ENCODE results near the gene MEX3D.

Gene MEX3D

DNA sequence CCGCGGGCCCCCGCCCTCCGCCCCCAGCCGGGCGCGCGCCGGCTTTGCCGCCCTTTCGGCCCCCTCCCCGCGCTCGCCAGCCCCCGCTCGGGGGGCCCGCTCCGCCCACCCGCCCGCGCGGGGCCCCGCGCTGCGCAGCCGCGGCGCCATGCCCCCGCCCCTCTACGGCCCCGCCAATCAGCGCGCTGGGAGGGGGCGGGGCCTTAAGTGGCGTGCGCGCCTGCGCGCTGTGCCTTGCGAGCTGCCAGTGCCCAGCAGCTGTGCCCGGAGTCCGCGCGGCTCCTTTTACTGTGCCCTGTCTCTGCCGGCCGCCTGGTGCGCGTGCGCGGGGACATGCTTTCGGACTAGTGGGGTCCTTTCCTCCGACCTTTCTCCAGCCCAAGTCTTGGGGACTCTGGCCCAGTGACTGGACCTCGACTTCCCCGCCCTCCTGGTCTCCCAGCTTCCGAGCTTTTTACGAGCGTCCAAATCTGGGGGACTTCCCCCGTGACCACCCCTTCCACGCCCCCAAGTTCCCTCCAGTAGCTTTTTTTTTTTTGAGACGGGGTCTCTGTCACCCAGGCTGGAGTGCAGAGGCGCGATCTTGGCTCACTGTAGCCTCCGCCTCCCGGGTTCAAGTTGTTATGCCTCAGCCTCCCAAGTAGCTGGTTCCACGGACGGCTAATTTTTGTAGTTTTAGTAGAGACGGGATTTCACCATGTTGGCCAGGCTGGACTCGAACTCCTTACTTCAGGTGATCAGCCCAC lies 24.8 kb upstream of the MEX3D start, which contains the start of gene MBD3:
TSS of gene MBD3 (minus strand) at position 111 of the 746 bp plus-strand sequence. CDS start 234 bp downstream, outside the sequence.
- peak; percentile 93 for DNase-seq

DNA sequence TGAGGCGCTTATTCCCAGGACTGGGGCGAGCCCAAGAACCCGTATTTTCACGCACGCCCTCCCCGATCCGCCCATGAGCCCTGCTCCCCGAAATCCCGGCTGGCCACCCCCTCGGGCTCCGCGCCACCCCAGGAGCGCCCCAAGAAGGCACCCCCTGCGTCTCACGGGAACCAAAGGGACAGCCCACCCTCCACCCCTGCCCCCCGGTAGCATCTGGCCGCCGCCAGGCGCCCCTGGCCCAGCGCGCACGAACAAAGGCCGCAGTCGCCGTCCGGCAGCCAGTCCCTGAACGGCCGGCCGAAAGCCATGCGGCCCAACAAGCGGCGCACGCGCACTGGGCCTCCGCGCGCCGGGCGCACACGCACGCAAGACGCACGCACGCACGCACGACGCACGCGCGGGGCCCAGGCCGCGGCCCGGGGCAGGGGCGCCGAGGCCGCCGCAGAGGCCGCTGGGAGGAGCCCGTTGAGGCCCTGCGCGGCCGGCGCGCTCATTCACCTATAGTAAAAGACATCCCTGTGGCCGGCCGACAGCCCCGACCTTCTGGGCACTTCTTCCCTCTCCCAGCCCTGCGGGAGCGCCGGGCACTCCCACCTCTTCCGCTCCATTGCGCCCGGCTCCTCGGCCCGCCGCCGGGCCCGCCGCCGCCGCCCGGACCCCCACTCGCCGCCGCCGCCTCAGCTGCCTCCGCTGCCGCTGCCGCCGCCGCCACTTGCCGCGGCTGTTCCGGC lies 24.1 kb upstream of the MEX3D start:
- DNase-seq = peak; percentile 48

DNA sequence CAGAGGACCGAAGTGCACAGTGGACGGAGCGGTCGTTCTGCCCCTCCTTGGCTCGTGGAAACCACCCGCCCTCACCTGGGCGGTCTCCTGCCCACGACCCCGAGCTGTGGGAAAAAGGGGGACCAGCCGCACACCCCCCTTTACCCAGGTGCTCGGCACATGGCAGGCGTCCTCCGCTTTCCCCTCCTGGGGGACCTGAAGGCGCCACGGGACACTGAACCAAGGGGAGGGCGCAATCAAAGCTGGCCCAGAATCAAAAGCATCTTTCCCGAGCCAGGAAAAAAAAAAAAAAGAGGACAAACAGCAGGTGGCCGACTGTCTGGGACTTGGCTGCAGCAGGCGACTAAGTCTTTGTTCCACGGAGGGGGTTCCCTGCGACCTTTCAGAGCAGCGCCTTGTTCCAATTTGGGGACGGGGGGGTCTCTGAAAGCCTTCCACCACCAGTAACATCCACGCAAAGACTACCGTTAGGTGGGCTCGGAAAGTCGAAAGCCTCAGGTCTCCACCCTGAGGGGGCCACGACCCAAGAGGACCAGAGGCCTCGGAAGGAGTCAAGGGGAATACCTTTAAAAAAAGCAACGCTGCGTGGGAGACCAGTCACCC lies 23.4 kb upstream of the MEX3D start:
- DNase-seq = no peak

DNA sequence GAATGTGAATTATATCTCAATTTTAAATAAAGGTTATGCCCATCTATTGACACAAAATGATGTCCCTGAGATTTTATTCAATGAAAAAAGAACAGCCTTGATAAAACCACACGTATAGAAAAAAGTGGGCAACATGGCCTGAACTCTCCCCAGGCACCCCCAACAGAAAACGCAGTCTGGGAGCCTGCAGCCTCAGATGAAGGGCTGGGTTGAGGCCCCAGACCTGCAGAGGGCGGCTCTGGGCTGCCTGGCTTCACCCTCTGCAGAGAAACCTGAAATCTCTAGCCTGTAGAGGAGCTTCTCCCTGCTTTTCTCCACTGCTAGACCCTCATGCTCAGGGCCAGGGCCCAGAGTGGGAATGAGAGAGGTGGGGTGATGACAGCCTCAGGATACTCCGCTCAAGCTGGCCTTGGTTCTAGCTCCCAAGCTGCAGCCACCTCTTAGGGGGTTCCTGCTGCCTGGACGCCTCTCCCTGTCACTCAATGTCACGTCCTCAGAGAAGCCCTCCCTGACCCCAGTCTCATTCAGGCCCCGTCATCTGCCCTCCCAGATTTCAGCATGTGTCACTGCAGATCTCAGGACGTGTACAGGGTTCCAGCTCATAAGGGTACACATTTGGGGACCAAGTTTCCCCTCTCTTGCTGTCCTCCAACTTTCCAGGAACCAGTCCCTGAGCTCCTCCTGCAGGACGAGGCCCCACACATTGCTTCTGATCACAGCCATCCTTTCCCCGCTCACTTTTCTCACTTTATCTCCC lies 22.7 kb upstream of the MEX3D start:
- no peak for DNase-seq

DNA sequence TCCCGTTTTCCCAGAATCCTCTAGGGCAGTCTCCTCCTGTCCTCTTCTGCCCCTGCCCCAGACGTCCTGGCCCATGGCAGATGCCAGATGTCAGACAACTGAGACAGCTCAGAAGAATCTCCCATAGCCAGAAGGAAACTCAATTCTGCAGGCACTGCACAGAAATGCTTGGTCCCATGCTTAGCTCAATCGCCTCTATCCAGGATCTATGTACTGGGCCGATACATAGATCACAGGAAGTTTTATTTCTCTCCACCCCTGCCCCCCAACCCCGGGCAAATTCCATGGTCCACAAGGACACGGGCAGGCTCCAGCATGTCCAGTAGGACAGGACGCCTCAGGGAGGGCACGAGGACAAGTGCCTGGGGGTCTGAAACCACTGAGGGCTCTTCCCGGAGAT lies 19.7 kb upstream of the MEX3D start:
- no peak for DNase-seq

DNA sequence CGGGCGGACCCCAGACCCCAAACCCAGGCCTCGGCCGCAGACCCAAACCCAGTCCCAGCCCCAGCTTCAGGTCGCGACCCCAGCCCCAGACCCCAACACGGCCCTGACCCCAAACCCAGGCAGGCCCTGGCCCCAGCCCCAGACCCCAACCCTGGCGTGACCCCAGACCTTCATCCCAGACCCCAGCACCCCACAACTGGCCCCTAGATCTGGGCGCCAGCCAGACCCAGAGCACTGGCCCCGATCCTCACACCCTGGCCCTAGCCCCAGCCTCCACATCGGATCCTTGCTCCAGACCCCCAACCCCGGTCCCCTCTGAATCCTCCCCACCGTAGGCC lies 17.1 kb upstream of the MEX3D start:
- no peak for DNase-seq

DNA sequence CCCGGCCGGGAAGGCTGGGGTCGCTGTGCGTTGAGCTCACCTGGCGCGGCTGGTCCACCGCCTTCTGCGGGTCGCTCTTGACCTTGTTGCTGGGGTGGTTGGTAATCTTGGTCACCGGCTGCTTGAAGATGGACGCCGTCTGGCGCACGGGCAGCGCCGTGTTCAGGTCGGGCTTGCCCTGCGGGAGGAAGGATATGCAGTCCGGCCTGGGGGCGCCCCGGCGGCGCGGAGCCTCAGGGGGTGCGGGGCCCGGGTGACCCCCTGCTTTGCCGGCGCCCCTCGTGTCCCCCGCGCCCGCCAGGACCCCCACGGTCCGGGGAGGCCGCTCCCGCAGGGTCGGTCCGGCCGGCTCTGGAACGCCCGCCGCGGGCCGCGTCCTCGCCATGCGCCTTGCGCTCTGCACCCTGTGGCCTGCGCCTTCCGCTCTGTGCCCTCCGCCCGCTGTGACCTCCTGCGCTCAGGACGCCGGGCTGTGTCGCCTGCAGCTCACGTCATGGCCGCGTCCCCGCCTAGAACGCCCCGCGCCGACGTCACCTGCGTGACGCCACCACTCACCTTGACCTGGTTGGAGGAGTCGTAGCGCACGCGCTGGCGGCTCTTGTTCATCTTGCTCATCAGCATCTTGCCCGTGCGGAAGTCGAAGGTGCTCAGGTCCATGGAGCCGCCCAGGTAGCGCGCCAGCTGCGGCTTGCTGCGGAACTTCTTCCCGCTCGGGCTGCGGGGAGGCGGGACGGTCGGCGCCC lies 16.5 kb upstream of the MEX3D start:
- DNase-seq = no peak

DNA sequence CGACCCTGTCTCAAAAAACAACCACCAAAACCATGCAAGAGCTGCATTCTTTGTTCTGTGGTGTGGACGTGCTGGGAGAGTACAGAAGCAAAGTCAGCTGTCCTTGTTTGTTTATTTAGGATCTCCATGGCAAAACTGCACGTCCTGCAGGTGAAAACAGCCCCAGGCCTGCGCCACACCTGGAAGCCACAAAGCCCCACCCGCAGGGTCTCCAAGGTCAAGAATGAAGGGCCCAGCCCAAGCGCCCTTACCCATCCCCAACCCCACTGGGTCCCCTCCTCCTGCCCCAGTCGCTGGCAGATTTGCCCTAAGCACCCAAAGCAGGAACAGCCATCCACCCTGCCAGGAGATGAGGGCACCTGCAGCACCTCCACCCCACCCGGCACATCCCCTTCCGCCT lies 14.1 kb upstream of the MEX3D start:
- no peak for DNase-seq

DNA sequence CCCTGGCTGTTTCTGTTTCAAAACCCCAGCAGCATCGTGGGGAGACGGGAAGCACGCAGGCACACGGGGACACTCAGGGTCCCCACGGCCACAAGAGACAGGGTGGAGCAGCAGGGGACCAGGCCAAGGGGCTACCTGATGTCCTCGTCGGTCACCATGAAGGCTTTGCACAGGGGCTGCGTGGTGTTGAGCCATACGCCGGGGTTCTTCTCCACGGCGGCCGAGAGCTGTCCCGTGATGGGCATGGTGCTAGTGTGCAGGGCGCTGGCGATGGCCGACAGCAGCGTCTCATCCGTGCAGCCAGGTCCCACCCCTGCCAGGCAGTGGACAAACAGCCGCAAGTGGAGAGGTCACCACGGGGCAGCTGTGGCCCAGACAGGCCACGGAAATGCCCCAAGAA lies 12.8 kb upstream of the MEX3D start:
- no peak for DNase-seq

DNA sequence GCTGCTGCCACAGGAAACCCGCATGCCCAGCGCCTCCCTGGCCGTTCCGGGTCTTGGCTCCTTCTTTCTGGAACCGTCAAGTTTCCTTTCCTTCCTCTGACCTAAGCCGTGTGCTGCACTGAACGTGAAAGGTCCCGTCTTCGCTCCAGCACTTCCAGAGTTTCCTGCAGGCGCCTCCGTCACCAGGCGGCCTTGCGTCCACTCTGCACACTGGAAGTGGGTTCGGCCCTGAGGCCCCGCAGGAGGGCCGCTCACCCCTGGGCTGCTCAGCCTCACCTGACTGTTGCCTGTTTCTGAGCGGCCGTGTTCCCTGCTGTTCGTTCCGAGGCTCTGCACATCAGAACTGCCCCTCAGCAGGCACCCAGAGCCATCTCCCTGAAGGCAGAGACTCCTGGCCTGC lies 12.3 kb upstream of the MEX3D start:
- no peak for DNase-seq

DNA sequence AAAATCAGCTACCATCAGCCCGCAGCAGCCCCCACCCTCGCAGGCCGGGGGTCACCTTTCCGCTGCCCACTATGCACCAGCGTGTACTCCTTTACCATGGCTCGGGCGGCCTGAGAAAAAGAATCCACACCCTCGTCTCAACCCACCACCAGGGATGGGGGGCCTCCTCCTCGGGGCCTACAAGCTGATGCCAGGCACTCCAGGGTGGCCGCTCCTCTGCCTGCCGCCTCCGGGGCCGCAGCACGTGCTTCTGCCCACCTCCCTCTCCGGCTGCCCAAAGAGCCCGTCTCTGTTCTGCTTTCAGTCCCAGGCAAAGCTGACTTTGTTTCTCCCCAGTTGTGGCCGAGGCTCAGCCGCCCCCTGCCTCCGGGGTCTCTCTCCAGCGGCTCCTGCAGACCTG lies 11.1 kb upstream of the MEX3D start:
- no peak for DNase-seq

DNA sequence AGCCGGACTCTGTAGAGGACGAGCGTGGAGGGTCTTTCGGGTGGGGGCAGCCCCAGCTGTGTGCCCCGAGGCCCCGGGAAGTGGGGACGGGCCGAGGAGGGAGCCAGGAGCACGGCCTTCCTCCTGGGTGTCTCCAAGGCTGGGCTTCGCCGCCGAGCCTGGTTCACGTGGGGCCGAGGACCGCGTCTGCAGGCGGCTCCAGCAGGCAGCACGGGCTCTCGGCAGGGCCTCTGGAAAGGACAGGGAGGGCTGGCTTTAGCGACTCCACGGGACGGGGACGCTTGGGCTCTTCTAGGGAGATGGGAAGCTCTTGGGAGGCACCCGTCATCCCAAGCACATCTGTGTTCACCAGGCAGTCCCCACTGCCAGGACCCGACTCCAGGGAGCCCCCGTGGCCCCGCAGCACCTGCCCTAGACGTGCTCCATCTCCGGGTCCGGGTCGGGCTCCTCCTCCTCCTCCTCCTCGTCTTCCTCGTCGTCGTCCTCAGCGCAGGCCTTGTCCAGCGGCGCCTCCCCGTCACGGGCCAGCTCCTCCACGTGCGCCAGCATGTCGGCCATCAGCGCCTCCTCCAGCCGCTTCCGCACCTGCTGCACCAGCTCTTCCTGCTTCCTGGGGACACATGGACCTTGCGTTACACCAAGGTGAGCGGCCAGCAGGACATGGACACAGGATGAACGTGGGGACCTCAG lies 9.9 kb upstream of the MEX3D start:
- DNase-seq = no peak

DNA sequence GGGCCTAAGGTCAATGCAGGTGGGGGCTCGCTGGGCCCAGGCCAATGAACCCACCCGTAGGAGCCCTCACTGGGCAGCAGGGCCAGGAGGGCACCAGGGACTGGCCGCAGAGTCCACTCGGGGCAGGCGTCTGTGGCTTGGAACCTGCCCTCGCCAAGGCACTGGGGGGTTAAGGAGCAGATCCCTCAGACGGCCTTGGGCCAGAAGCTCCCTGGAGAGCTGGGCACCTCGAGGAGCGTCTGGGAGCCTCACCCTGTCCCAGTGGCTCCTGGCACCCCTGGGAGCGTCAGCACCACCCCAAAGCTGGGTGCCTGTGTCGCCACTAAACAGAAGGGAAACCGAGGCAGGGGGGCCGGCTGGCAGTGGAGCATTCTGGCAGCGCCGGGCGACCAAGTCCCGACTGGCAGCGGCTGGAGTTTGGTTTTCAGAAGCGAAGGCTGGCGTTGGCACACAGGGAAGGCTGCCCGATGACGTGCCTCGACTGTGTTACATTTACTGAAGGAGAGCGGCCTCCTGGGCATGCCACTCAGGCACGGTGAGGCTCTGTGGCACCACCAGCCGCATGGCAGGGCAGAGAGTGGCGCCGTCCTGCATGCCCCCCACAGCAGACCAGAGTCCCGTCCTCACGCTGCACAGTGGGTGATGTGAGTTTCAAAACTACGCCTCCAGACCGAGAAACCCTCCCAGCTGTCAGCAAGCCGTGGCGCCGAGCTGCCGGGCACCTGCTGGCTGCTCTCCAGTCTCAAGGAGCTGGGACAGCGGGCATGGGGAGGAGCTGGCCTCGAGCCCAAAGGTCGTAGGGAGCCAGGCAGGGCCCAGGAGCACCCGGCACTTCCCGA lies 9.2 kb upstream of the MEX3D start:
- no peak for DNase-seq

DNA sequence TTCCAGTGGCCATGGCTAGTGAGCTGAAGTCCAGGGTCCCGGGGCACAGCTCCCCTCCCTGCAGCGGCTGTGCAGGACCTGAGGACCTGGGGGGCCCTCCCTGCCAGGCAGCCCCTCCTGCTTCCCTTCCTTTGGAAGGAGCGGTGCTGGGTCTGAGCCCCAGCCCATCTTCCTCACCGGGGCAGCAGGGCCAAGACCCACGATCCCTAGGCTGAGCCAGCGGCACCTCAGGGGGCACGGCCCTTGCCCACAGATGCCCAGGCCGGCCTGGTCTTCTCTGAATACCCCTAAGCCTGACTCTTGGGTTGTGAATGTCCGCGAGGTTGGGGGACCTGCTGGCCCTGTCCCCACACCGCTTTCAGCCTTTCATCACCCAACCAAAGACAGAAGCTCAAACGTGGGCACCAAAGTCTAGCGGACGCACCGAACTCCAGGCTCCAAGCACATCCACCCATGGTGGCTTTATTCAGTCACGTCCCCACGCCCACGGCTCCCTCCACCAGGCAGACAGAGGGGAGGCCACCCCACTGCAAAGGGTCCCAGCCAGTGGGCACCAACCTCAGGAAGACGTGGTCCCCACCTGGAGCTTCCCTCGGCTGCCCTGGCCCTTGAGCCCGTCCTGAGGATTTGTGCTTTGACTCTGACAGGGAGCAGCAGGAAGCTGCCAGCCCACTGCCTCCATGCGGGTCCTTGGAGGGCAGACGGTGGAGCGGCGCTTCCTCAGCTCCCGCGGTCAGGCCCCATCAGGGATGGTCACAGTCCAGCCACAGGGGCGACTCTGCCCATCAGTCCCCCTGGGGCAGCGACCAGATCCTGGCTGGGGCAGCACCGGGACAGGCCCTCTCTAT lies 8.3 kb upstream of the MEX3D start:
- no peak for DNase-seq

DNA sequence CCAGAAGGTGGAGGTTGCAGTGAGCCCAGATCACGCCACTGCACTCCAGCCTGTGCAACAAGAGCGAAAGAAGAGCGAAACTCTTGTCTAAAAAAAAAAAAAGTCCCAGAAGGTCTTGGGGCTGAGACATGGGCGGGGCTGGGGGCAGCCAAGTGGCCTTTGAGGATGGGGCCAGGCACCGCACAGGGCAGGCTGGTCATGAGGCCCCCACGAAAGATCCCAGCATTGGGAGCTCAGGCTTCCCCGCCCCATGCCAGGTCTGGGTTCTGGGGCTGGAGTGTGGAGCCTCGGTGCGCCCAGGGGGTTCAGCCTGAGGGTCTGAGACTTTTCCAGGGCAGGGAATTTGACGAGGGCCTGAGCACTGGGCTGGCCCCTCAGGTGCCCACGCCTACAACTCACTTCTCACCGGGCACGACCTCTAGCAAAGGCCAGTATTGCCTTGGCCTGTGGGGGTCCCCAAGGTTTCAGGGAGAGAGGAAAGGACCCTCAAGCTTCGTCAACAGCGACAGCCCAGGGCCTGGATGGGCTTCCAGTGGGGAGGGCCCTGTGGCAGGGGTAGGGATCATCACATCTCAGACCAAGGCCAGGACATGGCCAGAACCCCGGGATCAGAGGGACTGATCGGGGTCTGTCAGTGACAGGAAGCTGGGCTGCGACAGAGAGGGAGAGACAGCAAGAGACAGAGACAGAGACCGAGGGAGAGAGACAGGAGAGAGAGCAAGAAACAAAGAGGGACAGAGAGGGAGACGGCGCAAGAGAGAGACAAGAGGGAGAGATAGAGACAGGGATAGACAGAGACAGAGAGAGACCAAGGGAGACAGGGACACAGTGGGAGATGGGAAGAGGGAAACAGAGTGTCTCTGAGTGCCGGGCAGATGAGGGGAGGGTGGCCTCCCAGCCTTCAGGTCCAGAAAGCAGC lies 7.5 kb upstream of the MEX3D start:
- no peak for DNase-seq

DNA sequence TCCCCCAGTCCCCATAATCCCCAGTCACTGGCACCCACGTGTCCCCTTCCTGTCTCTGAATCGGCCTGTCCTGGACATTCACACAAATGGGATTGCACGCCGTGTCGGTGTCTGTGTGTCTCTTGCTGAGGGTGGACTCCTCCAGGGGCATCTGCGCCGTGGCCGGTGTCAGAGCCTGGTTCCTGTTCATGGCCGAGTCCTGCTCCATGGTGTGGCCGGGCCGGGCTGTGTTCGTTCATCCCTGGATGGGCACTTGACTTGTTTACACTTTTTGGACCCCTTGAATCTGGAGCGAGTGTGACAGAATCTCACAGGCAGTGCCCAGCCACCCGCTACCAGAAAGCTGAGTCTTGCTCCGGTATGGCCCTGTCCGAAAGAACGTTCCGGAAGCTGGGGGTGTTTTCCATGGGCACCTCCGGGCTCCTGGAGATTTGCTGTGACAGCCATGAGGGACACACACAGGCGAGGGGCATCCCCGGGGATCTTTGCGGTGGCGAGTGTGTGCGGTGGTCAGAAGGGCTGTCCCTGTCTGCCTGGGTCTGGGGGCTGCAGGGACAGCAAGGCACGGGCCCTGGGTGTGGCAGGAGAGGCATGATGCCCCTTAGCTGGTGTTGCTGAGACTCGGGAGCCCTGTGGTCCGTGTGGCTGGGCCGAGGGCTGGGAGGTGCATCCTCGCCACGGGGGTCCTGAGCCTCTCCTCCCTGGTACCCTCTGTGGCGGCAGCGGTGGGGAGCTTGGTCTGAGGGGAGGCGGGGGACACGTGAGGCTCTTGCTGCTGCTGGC lies 6.4 kb upstream of the MEX3D start:
- no peak for DNase-seq

DNA sequence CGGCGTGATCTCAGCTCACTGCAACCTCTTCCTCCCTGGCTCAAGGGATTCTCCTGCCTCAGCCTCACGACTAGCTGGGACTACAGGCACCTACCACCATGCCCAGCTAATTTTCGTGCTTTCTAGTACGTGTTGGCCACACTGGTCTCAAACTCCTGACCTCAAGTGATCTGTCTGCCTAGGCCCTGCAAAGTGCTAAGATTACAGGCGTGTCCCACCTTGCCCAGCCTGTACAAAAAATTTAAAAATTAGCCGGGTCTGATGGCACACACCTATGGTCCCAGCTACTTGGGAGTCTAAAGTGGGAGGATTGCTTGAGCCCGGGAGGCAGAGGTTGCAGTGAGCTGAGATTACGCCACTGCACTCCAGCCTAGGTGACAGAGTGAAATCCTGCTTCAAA lies 4.7 kb upstream of the MEX3D start:
- DNase-seq = no peak

DNA sequence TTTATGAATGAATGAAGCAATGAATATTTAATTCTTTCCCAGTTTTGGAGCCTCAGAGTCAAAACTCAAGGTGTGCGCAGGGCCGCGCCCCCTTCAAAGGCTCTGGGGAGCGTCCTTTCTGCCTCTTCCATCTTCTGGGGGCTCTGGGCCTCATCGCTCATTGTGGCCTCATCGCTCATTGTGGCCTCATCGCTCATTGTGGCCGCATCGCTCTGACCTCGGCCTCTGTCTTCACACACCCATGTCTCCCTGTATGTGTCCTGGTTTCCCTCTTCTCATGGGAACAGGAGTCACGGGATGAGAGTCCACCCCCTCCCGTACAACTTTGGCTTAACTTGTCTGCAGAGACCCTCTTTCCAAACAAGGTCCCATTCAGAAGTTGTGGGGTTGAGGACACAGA lies 3.2 kb upstream of the MEX3D start:
- DNase-seq = no peak
